ENCODE data around the gene TMPRSS7.
A peak's percentile ranks its signal among the peaks of the same experiment; 100 is the strongest.

Gene TMPRSS7, protein sequence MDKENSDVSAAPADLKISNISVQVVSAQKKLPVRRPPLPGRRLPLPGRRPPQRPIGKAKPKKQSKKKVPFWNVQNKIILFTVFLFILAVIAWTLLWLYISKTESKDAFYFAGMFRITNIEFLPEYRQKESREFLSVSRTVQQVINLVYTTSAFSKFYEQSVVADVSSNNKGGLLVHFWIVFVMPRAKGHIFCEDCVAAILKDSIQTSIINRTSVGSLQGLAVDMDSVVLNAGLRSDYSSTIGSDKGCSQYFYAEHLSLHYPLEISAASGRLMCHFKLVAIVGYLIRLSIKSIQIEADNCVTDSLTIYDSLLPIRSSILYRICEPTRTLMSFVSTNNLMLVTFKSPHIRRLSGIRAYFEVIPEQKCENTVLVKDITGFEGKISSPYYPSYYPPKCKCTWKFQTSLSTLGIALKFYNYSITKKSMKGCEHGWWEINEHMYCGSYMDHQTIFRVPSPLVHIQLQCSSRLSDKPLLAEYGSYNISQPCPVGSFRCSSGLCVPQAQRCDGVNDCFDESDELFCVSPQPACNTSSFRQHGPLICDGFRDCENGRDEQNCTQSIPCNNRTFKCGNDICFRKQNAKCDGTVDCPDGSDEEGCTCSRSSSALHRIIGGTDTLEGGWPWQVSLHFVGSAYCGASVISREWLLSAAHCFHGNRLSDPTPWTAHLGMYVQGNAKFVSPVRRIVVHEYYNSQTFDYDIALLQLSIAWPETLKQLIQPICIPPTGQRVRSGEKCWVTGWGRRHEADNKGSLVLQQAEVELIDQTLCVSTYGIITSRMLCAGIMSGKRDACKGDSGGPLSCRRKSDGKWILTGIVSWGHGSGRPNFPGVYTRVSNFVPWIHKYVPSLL

DNA sequence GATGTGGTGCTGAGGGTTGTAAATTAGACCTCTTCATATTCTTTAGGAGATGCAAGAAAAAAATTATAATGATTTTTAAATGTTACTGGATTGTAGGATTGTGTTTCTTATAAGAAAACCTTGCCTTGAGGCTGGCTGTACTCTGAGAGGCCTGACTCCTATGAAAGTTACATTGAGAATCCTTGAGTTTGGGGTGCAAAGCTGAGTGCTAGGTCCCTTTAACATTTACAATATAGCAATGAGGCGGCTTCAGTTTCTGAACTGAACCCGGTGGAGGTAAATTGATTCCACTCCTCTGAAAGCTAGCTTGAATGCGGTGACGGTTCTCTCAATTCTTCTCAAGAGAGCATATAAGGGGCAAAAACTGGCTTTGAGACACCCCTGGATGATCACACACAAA is at the start of gene TMPRSS7:
Gene TMPRSS7 (plus strand): TSS at position 301 of the 400 bp plus-strand sequence. CDS start 110 bp downstream, outside the sequence.
- DNase-seq: no peak

DNA sequence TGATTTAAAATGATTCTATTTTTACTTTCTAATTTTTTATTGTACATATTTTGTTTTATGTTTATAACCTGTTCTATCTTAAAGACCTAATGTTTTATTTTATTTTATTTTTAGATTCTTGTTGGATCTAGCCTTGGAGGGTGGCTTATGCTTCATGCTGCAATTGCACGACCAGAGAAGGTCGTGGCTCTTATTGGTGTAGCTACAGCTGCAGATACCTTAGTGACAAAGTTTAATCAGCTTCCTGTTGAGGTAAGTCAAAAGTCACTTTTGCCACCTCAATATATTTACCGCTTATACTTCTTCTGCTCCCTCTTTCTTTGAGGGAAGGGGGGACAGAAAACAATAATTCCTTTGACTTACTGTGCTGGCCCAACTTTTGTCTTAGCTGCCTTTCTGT is 47.7 kb upstream of the TMPRSS7 start:
- DNase-seq: no peak

DNA sequence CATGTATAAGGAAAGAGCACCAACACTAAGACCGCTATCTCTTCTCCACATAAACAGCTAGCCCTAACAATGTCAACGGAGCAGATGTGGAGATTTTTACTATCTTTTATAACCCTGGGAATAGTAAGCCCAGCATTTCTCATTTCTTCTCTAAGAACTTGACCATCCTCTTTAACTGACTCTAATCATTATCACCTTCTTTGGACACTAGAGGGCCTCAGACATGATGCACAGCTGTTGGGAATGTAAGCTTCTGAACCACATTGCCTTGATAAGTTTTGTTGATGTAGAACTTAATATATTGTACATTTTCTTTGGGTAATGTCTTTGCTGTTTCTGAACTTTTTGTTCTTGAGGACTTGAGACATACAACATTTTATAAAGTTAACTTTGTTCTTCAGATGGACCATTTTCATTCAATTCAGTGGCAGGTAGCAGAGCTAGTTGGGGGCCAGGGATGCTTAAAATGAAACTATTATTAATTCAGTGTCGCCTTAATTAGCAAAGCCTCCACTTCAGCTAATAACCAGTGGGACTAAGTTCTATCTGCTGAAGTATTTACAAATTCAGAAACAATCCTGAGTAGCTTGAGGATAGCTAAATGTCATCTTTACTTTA is 45.4 kb upstream of the TMPRSS7 start:
- no peak for DNase-seq

DNA sequence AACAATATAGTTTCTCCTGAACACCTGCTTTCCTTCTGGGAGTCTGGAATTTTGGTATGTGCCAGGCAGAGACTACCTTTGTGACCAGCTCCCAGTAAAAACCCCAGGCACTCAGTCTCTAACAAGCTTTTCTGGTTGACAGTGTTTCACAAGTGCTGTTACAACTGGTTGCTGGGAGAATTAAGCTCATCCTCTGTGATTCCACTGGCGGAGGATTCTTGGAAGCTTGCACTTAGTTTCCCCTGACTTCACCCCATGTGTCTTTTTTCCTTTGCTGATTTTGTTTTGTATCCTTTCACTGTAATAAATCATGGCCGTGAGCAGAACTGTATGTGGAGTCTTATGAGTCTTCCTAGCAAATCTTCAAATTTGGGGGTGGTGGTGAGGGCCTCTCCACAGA is 41.5 kb upstream of the TMPRSS7 start:
- DNase-seq: no peak

DNA sequence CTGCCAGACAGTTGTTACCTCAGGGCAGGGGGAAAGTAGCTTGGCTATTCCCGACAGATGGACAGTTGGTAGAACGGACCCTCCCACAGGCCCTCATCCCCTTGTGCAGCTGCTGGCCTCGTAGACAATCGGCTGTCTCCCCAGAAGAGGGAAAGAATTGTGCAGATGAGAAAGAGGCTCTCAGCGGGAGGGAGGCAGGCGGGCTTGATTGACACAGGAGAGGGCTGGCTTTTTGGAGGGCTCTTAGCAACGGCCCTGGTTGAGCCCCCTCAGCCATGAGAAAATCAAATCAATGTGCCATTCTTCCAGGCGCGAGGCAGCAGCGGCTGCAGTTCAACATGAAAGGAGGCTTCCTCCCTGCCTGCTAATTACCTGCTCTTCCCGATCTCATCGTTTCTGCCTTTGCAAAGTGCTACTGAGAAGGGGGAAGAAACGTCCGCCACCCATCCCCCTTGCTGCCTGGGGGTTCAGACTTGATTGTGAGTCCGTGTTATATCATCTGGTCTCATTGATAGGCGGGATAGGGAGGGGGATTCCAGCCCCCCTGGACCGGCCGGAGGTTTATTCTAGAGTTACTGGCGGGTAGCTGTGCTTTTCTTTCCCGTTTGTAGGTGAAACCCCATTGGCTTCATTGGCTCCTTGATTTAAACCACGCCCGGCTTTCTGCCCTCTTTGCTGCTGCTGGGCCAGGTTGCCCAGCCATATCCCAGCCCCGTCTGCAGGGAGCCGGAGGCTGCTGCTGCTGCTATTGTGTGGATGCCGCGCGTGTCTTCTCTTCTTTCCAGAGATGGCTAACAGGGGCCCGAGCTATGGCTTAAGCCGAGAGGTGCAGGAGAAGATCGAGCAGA is 35.7 kb upstream of the TMPRSS7 start, which contains the start of gene TAGLN3:
Gene TAGLN3 (plus strand): TSS at position 287 of the 848 bp plus-strand sequence. CDS start 501 bp downstream, at position 788.
- no peak for DNase-seq

DNA sequence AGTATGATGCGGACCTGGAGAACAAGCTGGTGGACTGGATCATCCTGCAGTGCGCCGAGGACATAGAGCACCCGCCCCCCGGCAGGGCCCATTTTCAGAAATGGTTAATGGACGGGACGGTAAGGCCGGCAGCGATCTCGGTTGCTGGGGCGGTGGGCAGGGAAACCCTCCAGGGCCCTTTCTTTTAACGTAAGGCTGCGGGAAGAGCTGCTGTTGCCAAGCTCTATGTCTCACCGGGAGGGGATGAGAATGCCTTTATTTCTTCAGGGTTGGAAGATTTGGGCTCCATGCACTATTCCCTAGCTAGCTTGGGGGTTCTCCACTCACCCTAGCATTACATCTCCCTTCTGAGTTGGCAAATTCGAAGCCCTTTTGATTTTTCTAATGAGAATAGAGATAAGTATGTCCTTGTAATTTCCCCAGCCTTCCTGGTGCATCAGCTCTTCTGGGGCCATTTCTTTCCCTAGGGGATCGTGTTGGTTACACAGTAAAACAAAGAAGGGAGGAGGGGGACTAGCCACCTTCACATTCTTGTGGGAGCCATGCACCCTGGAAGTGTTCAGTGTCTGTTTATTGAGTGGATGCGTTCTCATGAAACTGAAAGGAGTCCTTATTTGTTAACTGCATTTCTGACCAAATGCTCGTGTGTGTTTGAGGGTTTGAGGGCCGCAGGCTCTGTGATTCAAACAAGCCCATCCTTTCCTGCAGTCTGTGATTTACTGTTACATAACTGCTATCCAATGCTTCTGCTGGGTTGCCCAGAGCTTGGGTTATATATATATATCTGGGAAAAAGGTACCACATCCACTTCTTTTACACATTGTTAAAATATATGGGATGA is 34.8 kb upstream of the TMPRSS7 start:
- DNase-seq: no peak

DNA sequence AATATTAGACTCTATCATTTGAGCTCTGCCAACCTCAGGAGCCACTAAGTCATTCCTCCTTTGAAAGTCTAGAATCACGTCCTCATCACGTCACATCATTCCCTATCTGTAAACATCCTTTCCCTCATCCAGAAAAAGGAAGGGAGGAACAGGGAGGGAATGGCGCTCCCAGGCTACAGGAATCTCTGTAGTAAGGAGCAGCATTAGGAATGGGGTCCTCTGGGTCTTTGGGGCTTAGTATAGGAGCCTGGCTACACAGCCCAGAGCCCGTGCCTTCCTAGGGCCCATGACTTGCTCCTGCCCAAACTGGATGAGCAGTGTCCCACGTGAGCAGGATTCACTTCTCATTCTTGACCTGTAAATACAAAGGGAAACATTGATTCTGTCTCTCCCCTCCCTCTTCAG is 34.2 kb upstream of the TMPRSS7 start:
- no peak for DNase-seq

DNA sequence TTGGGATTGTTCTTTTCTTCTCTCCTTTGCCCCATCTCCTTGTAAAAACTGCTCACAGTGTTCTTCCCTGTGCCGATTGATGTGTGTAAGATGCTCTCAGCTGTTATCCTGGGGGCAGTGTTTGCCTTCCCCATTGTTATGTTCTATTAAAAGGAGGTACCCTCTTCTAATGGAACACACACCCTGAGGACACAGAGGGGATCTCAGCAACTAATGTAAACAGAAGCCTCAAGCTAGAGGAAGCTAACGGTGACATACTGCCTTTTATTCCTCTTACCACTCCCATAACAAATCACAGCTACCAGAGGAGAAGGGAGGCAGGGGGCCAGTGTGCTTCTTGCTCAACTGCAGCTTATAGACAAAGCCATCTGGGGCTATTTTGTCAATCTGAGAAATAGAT is 33.6 kb upstream of the TMPRSS7 start:
- no peak for DNase-seq

DNA sequence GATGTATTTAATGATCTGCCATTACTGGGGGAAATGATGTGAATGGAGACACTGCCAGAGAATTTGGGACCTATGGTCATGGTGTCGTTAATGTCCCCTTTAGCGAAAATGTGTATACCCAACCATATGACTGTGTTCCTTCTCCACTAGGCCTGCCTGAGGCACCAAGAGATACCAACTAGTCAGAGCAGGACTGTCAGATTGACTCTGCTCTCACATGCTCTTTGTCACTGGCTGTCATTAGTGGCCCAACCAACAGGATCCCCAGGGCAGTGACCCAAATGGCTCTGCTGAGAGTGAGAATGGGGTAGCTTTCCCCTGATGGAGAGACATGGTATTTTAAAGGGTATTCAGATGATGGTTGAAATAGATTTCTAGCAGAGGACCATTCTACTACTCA is 33.0 kb upstream of the TMPRSS7 start:
- DNase-seq: no peak

DNA sequence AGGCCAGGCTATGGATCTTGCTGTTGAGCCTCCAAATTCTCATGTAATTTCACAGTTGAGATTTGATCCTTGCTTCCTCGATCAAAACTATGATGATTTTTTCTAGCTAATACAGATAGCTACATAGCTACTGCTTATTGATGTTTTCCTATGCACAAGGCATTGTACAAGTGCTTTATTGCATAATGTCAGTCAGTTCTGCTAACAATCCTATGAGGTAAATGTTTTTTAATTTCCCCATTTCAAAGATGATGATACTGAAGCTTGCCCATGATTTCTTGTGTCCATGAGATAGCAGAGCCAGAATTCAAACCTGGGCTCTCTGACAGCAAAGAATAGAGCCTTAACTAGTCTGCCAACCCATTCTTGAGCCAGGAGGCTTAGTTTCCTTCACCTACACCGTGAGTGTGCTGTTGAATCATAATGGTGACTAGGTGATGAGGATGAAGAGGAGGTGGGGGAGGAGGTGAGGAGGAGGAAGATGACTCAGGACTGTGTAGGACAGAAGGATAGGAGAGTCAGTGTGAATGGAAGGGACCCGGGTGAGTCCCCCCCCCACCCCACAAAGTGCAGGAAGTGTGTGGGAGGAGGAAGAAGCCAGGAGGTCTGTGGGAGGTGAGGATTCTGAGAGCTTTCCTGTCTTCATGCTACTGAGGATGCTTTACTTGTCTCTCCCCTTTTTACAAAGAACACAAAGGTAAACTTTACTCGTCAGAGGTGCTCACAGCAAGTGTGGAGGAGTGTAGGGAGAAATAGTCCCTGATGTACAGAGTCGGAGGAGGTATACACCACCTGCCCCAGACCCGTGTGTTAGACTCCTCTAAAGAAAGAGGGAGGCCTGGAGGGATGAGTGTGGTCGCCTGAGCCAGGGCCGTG is 32.2 kb upstream of the TMPRSS7 start:
- DNase-seq: peak; percentile 62 to 74

DNA sequence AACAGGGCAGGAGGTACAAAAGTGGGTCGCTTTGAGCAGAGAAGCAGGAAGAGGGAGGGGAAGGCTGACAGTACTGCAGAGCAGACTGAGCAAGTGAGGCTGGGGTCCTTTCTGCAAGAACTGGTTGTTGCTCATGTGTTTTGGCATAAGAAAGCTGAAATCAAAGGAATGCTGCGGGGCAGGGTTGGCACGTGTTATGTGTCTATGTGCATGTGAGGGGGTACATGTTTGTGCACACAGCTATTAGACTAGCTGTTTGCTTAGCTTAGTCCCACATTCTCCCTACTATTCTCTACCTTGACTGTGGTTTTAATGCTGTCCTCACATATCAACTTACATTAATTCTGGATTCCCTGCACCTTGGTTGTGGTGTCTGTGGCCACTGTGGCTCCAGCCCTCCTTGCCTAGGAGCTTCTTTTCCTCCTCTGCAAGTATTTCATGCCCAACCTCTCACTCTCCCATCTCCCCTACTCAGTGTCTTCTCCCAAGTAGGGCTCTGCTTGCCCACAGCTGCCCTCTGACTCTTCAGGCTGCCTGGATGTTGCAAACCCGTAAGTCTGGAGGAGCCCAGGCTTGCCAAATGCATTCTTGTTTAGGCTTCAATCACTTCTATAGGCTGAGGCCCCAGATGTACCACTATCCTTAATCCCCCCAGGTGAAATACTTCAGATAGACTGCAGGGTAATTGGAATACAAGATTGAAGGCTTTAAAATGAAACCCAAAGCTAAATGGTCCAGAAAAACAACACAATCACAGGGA is 31.0 kb upstream of the TMPRSS7 start:
- no peak for DNase-seq

DNA sequence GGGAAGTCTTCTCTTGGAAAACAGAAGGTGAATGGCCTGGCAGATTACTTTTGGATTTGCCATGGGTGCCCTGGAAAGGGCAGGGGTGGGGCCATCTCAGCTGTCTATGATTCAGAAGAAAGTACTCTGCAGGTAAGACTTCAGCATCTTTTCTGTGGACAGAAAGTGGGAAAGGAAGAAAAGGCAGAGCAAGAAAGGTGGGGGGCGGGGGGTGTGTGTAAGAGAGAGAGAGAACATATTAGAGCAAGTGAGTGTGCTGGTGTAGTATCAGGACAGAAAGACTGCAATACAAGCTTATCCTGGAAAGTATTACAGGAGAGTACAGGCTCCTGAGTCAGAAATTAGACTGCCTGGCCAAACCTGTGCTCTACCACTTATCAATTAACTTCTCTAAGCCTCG is 30.3 kb upstream of the TMPRSS7 start:
- no peak for DNase-seq

DNA sequence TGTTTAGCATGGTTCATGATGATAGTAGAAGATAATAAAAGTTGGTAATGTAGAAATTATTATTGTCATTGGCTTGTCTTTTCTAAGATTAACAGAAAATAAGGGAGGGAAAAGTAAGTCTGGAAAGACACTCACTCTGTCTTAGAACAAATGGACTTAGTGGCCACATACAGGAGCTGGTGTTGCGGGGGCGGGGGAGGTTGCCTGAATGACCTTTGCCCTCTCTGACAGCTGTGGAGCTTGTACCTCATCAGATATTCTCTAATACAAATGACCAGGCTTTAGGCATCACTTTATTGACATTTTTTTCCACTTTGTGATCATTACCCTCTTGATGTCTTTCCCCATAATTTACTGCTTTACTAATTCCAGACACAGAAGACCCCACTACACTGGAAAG is 29.9 kb upstream of the TMPRSS7 start:
- no peak for DNase-seq

DNA sequence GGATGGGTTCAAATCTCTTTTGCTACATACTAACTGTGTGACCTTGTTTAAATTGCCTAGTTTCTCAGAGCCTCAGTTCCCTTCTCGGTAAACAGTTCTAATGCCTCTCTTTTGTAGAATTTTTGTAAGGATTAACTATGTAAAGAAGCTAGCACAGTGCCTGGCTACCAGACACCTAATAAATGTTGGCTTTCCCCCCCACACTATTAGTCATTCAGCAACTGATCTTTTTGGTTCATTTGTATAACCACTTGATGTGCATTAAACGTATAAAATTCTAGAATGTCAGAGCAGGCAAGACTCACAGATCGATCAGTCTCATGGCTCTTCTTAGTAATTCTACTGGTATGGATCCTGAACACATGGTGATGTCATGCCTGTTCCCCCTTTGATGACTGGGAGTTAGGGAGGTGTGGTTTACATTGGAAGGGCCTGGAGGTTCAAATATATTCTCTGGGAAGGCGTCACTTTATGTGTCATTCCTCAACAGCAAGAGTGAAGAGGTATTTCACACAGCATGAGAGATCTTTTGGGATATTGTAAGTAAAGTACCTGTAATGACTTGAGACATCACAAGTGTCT is 29.4 kb upstream of the TMPRSS7 start:
- DNase-seq: no peak

DNA sequence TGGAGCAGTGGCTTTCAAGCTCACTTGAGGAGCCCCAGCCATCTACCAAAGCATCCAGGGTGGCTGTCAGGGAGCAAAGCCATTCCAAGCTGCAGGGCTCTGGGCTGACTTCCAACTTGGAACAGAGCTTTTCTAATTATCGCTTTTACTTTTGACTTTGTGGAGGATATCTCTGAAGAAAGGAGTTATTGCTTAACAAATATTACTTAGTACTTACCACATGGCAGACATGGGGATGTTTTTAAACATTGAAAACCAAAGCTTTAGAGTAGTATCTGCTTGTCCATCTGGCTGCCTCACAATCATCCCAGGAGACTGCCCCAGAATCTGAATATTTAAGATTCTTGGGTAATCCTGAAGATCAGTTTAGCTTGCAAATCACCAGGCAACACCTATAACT is 26.9 kb upstream of the TMPRSS7 start:
- no peak for DNase-seq

DNA sequence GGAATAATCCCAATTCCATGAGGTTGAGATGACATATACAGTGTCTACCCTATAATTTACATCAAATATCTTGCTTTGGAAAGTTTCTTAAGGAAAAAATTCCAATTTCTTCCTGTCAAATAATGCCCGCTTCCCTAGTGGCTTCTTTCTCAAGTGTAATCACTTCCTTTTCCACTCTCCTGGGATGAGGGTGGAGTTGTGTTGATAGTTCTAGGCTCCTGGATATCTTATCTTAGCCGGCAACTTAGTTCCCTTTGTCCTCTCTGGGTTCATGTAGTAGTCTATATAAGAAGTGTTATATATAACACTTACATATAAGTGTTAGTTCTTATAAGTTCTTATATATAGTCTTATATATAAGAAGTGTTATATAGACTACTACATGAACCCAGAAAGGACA is 24.9 kb upstream of the TMPRSS7 start:
- no peak for DNase-seq

DNA sequence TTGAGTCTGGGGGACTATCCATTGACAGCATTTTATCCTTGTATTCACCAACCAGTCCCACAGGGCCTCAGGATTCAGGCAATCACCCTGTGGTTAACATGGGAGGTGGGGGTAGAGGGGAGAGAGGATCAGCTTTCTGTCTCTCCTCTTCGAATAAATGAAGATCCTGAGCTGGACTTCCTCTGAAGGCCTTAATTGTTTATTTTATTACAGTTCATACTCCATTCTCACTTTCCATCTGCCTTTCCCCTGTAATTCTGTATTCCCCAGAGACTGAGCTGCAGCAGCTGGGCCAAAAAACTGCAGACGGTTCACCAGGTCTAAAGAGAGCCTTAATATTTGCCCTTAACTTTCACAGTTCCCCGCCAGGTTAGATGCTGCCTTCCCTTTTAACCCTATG is 23.9 kb upstream of the TMPRSS7 start:
- no peak for DNase-seq

DNA sequence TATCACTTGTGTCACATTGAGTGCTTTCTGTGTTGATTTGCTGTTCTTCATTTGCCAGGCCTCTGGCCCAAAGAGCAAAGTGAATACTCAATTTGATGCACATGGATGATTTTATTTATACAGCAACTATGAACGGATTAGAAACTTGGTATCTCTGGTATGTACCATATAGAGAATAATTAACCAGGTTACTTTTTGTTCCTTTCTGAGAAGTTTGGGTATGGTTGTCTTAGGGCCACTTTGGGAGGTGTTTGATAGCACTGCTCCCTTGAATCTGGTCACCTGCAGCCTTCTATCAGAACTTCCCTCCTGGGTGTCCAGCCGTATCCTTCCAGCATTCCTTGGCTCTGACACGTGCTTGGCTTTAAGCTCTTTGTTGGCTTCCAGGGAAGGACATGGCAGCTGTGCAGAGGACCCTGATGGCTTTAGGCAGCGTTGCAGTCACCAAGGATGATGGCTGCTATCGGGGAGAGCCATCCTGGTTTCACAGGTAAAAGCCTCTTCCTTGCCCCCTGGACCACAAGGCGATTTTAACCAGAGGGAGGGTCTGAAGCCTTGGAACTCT is 23.1 kb upstream of the TMPRSS7 start:
- no peak for DNase-seq

Data from activated T-cell treated with anti-CD3 and anti-CD28 coated beads, Interleukin-2, amount 50 U/mL, for 48 hours (primary cell).